CD14-positive monocyte (primary cell): ENCODE data around the gene TSPAN11. TPM values are rescaled to one million over a fixed set of nuclear protein-coding genes. Genes with fewer than 3 reads are reported as not detected.

Experiments
- DNase-seq, 3 donors: peaks; one replicate each; pipeline ENCODE4 v3.0.0-alpha.2; 2011 to 2022
- H2AFZ ChIP-seq: 2 replicates; pipeline ENCODE4 v1.6.0; 2012; ENCODE audit warnings: mild to moderate bottlenecking, low read depth, low read length, inconsistent platforms; ENCODE audit not compliant: insufficient read depth, poor library complexity, severe bottlenecking
- H3K27ac ChIP-seq, 2 donors: 1 replicate in 1 of 2; 2 replicates in 1 of 2; pipeline ENCODE4 v1.5.1; 2012 to 2013; ENCODE audit warnings: low read length in 2 of 2, control low read depth in 1 of 2, inconsistent platforms in 1 of 2, low read depth in 1 of 2, mild to moderate bottlenecking in 1 of 2
- H3K27me3 ChIP-seq, 2 donors: one replicate each; pipeline versions ENCODE4 v1.6.0 to v1.6.1; 2011 to 2013; ENCODE audit warnings: low read length in 2 of 2; ENCODE audit not compliant: control insufficient read depth in 2 of 2, insufficient read depth in 2 of 2
- H3K36me3 ChIP-seq, 2 donors: replicated peaks in 1 of 2; 1 replicate in 1 of 2; 2 replicates in 1 of 2; pipeline versions ENCODE4 v1.5.1 to v1.6.1; 2012 to 2013; ENCODE audit warnings: low read length in 2 of 2, control low read depth in 1 of 2, inconsistent platforms in 1 of 2, mild to moderate bottlenecking in 1 of 2; ENCODE audit not compliant: insufficient read depth in 2 of 2, control insufficient read depth in 1 of 2
- H3K4me1 ChIP-seq, 2 donors: 1 replicate in 1 of 2; 2 replicates in 1 of 2; pipeline versions ENCODE4 v1.5.1 to v1.6.1; 2012 to 2013; ENCODE audit warnings: low read length in 2 of 2, control low read depth in 1 of 2, inconsistent platforms in 1 of 2, mild to moderate bottlenecking in 1 of 2, moderate library complexity in 1 of 2; ENCODE audit not compliant: insufficient read depth in 2 of 2, control insufficient read depth in 1 of 2
- H3K4me2 ChIP-seq: replicated peaks from 2 replicates; pipeline ENCODE3; 2012; ENCODE audit warnings: low read length, moderate library complexity, mild to moderate bottlenecking; ENCODE audit not compliant: poor library complexity, severe bottlenecking; ENCODE audit errors: extremely low read depth
- H3K4me3 ChIP-seq, 3 experiments: fragments of 200-600 bp in 1 of 3; sonication (generic) in 1 of 3; replicated peaks in 1 of 3; 1 replicate in 2 of 3; 2 replicates in 1 of 3; pipeline ENCODE4 v1.5.1; 2011 to 2013; ENCODE audit warnings: low read length in 3 of 3, mild to moderate bottlenecking in 3 of 3, control low read depth in 2 of 3, low read depth in 2 of 3, inconsistent platforms in 1 of 3, moderate library complexity in 1 of 3
- H3K79me2 ChIP-seq: 2 replicates; pipeline ENCODE4 v1.6.0; 2012; ENCODE audit warnings: mild to moderate bottlenecking, control low read depth, inconsistent platforms, low read length, moderate library complexity; ENCODE audit not compliant: insufficient read depth
- H3K9ac ChIP-seq: 2 replicates; pipeline ENCODE4 v1.6.0; 2017; ENCODE audit warnings: low read length, mild to moderate bottlenecking; ENCODE audit not compliant: insufficient read depth, poor library complexity, severe bottlenecking
- H3K9me3 ChIP-seq, 2 donors: replicated peaks in 1 of 2; 1 replicate in 1 of 2; 2 replicates in 1 of 2; pipeline versions ENCODE4 v1.5.1 to v1.6.1; 2012 to 2013; ENCODE audit warnings: low read length in 2 of 2, control low read depth in 1 of 2; ENCODE audit not compliant: control insufficient read depth in 1 of 2, insufficient read depth in 1 of 2
- H4K20me1 ChIP-seq: 2 replicates; pipeline ENCODE4 v1.6.0; 2012; ENCODE audit warnings: mild to moderate bottlenecking, low read length, control low read depth, moderate library complexity; ENCODE audit not compliant: insufficient read depth
- H3K27ac Mint-ChIP-seq, 7 donors: one replicate each; pipeline ENCODE4 v1.8.0; 2020; ENCODE audit warnings: mild to moderate bottlenecking in 7 of 7, mixed read lengths in 7 of 7, moderate library complexity in 6 of 7, inconsistent platforms in 2 of 7
- H3K27me3 Mint-ChIP-seq, 3 donors: one replicate each; pipeline ENCODE4 v1.8.0; 2021 to 2022; ENCODE audit warnings: low read depth in 3 of 3, mild to moderate bottlenecking in 3 of 3, mixed read lengths in 3 of 3, moderate library complexity in 3 of 3, inconsistent platforms in 1 of 3
- H3K36me3 Mint-ChIP-seq, 2 donors: one replicate each; pipeline ENCODE4 v1.8.0; 2020; ENCODE audit warnings: mixed read lengths in 2 of 2, inconsistent platforms in 1 of 2, mild to moderate bottlenecking in 1 of 2
- H3K4me1 Mint-ChIP-seq: one replicate; pipeline ENCODE4 v1.8.0; 2020; ENCODE audit warnings: mild to moderate bottlenecking, mixed read lengths
- H3K4me3 Mint-ChIP-seq, 2 donors: one replicate each; pipeline ENCODE4 v1.8.0; 2020; ENCODE audit warnings: mild to moderate bottlenecking in 2 of 2, mixed read lengths in 2 of 2, moderate library complexity in 1 of 2
- H3K9me3 Mint-ChIP-seq, 7 donors: one replicate each; pipeline ENCODE4 v1.8.0; 2020 to 2022; ENCODE audit warnings: mixed read lengths in 7 of 7, mild to moderate bottlenecking in 6 of 7, moderate library complexity in 6 of 7, inconsistent platforms in 2 of 7
- WGBS: methylation state at CpG from one replicate; pipeline ENCODE4 v1.1.5; 2013; ENCODE audit warnings: missing lambda C conversion rate; ENCODE audit not compliant: insufficient coverage; 5-methylcytosine and 5-hydroxymethylcytosine counted together
- intact Hi-C, 2 donors: fragments of 100-400 bp; cut with micrococcal nuclease; formaldehyde crosslinking; loops; one replicate each; pipeline versions ENCODE4 v1.15.0 to v1.15.1; 2023
- polyA plus RNA-seq, 3 donors: library from polyadenylated mRNA; depleted of rRNA in 1 of 3; unstranded in 2 of 3; stranded (reverse) in 1 of 3; fragments of 300-500 nt in 2 of 3; fragments of >200 nt in 1 of 3; fragmentation: Illumina TruSeq in 2 of 3; gene quantifications; 1 replicate in 2 of 3; 2 replicates in 1 of 3; pipeline ENCODE4 v1.2.3, GENCODE V29; 2012 to 2021
- TF ChIP-seq, protein P1 (sequence below): fragments of 200-600 bp; IDR thresholded peaks from one replicate; pipeline ENCODE4 v1.8.0; 2022; ENCODE audit warnings: antibody characterized with exemption, mild to moderate bottlenecking

Gene TSPAN11
- polyA plus RNA-seq, 3 donors: not detected

DNA sequence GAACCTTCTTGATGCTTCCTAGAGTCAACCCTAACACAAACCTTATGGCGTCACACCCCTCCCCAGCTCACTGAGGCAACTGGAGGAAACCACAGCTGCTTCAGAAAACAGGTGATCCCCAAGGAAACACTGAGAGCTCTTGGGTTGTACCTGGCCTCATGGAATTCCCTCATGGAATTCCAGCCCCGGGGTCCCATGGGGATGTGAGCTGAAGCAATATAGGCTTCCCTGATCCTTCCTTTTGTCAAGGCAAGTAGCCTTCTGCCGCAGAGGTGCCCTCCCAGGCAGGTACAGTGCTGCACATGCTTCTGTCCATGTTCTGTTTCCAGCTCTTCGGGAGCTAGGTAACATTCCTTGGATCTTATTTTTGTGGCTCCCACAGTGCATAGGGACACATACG, 47.3 kb downstream of the TSPAN11 start:
- H3K4me1 Mint-ChIP-seq: no peaks in the 10 kb centered on the region
- Histone ChIP-seq H2AFZ (no peak overlapping the region), H3K27me3 (no peaks in the 10 kb centered on the region), H3K4me2 (no peak overlapping the region), H3K9me3 (no peaks in the 10 kb centered on the region), H3K27ac (no peak overlapping the region), H3K9ac (no peak overlapping the region), H3K4me3 (no peak overlapping the region), H3K4me1 (no peaks in the 10 kb centered on the region), H3K79me2 (no peaks in the 10 kb centered on the region), H4K20me1 (no peaks in the 10 kb centered on the region), H3K36me3 (no peaks in the 10 kb centered on the region)
- no peaks in the 10 kb centered on the region for H3K36me3 Mint-ChIP-seq
- DNase-seq: no peak
- H3K27me3 Mint-ChIP-seq: peaks cover 4 to 16% (median 8%) of the 10 kb centered on the region in 3 donors
- no peak overlapping the region for H3K4me3 Mint-ChIP-seq
- no peak overlapping the region for H3K27ac Mint-ChIP-seq
- TF ChIP-seq, protein P1, sequence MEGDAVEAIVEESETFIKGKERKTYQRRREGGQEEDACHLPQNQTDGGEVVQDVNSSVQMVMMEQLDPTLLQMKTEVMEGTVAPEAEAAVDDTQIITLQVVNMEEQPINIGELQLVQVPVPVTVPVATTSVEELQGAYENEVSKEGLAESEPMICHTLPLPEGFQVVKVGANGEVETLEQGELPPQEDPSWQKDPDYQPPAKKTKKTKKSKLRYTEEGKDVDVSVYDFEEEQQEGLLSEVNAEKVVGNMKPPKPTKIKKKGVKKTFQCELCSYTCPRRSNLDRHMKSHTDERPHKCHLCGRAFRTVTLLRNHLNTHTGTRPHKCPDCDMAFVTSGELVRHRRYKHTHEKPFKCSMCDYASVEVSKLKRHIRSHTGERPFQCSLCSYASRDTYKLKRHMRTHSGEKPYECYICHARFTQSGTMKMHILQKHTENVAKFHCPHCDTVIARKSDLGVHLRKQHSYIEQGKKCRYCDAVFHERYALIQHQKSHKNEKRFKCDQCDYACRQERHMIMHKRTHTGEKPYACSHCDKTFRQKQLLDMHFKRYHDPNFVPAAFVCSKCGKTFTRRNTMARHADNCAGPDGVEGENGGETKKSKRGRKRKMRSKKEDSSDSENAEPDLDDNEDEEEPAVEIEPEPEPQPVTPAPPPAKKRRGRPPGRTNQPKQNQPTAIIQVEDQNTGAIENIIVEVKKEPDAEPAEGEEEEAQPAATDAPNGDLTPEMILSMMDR: no peak
- intact Hi-C loops: no loop called here
- 92% methylated on average over 4 of the region's 5 CpGs for WGBS
- no peaks in the 10 kb centered on the region for H3K9me3 Mint-ChIP-seq

DNA sequence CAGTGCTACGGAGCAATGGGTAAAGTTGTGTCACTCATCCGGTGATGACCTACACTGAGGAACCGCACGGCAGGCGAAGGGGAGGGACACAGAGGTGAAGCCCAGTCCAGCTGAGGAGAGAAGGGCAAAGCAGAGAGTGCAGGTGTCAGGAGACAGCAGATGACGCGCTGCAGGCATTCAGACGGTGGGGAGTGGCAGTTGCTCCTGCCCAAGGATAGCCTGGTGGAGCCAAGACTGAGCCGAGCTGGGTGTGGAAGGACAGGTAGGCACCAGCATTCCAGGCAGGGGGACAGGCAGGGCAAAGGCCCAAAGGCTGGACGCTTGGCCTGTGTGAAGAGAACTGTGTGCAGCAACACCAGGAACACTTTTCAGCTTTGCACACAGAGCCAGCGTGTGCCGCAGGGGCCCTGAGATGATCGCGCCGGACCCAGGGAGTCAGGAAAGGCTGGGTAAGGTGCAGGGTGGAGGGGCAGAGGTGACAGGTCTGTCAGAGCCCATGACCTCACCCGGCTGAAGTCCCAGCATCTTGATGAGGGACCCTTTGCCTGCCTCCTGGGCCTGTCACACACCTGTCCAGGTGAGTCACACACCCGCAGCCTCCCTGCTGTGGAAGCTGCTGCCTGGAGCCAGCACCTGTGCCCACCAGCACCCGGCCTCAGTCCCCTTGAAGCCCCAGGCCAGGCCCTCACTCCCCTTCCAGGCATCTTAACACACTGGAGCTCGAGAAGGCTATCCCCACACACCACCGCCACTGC, 48.4 kb downstream of the TSPAN11 start:
- H3K4me2 ChIP-seq: no peak overlapping the region

More for the DNA sequence above, 48.4 kb downstream of the TSPAN11 start:
- H4K20me1 ChIP-seq: no peaks in the 10 kb centered on the region
- Mint-ChIP-seq H3K4me1 (no peaks in the 10 kb centered on the region), H3K36me3 (no peaks in the 10 kb centered on the region), H3K27me3 (peaks cover 3 to 12% (median 7%) of the 10 kb centered on the region in 3 donors), H3K9me3 (peaks cover 0 to 2% (median 0%) of the 10 kb centered on the region in 7 donors), H3K4me3 (no peak overlapping the region), H3K27ac (no peak overlapping the region)
- no peak overlapping the region for H3K4me3 ChIP-seq
- intact Hi-C loops: no loop called here
- no peaks in the 10 kb centered on the region for H3K79me2 ChIP-seq
- 91% methylated on average over 20 of the region's 20 CpGs for WGBS
- H3K27ac ChIP-seq: no peak overlapping the region
- no peak overlapping the region for H2AFZ ChIP-seq
- no peak for DNase-seq
- no peak overlapping the region for H3K9ac ChIP-seq
- no peaks in the 10 kb centered on the region for H3K27me3 ChIP-seq
- H3K4me1 ChIP-seq: no peaks in the 10 kb centered on the region
- no peaks in the 10 kb centered on the region for H3K9me3 ChIP-seq
- no peaks in the 10 kb centered on the region for H3K36me3 ChIP-seq
- TF ChIP-seq, protein P1: no peak
